Endometrial microvascular endothelial cells (primary cell): ENCODE data around the gene H3-3A. TPM values are rescaled to one million over a fixed set of nuclear protein-coding genes. Genes with fewer than 3 reads are reported as not detected.

Experiments used
- in situ Hi-C: cut with HindIII; loops from 2 replicates; pipeline ENCODE4 v1.10.0; 2017; ENCODE audit warnings: low sequenced_read_pairs, low pct_unique_long_range_greater_than_20kb; ENCODE audit errors: inconsistent ontology term
- total RNA-seq: library from RNA; depleted of rRNA; stranded (reverse); fragments of >200 nt; gene quantifications from one replicate; pipeline ENCODE4 v1.2.3, GENCODE V29; 2015; ENCODE audit errors: inconsistent ontology term

Gene H3-3A
- total RNA-seq, 1 donor from 2014 or later, result 281 TPM

DNA sequence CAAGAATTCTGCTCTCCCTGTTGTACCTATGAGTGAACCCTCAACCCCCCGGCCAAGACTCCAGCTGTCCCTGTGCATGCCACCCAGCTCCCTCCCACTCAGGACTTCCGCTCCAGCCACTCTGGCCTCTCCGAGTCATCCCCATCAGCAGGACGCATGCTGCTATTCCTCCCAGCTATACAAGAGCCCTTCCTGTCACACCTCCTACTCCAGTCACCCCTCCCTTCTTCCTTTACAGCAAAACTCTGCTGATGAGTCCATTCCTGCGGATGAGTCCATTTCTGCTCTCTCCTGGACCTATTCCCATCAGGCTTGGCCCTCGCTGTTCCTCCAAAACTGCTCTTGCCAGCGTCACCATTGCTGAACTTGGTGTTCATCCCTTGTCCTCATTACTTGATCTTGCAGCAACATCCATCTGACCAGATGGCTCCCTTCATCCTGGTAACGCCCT, 42.2 kb downstream of the H3-3A start:
- in situ Hi-C loops, result no loop called here

DNA sequence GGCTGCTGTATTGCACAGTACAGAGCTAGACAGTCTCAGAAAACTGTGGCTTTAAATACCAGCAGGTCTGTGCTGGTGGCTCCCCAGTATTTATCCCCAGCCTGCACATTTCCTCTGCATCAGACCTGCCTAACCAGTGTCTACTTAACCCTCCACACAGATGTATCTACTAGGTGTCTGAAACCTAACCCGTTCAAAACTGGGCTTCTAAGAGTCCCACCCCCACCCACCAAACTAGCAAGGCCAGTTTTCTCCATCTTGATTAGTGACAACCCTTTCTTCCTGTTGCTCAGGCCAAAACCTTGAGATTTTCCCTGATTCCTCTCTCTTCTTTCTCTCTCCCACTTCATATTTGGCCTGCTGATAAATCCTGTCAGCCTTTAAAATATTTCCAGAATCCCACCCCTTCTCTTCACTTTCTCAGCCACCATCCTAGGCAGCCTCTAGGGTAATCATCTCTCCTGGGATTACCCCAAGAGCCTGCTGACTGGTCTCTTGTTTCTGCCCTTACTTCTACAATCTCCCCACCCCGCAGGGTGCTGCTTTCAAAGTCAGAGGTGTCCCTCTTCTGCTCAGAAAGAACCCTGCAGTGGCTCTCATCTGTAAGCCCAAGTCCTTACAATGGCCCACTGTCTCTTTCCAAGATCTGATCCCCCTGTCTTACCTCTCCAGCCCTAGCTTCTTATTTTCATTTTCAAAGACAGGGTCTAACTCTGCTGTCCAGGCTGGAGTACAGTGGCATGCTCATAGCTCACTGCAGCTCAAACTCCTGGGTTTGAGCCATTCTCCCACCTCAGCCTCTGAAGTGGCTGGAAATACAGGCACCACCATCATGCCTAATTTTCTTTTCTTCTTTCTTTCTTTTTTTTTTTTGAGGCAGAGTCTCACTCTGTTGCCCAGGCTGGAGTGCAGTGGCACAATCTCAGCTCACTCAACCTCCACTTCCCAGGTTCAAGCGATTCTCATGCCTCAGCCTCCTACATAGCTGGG, 45.2 kb downstream of the H3-3A start:
- in situ Hi-C loops, result no loop called here

DNA sequence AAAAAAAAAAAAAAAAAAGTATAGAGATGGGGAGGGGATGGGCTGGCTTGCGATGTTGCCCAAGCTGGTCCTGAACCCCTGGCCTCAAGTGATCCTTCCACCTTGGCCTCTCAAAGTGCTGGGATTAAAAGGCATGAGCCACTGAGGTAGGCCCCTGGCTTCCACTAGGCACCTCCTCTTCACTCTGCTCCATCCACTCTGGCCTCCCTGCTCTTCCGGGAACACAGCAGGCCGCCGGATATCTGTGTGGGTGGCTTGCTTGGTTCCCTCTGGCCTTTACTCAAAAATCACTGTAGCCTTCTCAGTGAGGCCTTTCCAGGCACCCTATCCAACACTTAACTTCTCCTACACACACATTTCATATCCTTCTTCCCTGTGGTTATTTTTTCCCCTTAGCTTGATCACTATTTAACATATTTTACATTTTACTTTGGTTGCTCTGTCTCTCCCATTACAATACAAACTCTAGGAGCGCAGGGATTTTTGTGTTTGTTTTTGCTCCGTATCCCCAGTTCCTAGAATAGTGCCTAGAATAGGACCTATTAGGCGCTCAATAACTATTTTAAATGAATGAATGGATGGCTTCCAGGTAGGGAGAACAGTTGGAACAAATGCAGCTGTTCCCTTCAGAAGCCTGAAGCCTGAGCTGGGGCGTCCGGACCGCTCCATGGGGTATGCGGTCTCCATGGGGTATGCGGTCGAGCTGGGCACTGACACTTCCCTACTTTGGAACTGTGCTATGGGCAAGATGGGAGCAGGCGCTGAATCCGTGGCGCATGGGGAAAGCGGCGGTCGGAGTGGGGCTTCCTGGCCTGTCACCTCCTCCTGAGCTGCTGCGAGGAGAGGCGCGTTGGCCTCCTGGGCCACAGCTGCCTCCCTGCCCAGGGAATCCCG, 46.7 kb downstream of the H3-3A start:
- in situ Hi-C loops, result no loop called here

DNA sequence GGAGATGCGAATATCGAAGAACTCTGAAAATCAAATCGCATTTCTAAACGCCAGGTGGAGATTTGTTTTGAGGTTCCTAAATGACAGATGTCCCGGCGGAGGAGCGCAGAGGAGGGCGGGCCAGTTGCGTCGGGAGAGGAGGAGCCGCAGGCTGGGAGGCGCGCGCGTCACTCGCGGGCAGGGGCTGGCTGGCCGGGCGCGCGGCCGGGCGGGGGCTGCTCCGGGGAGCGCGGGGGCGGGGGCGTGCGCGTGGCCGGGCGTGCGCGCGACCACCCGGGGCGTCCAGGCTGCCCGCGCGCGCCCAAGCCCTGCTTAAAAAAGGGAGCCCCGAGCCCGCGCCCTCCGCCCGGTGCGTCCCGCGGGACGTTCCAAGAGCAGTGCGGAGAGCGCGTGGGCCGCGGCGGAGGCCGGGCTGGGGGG, 47.3 kb downstream of the H3-3A start:
- in situ Hi-C loops, result no loop called here

DNA sequence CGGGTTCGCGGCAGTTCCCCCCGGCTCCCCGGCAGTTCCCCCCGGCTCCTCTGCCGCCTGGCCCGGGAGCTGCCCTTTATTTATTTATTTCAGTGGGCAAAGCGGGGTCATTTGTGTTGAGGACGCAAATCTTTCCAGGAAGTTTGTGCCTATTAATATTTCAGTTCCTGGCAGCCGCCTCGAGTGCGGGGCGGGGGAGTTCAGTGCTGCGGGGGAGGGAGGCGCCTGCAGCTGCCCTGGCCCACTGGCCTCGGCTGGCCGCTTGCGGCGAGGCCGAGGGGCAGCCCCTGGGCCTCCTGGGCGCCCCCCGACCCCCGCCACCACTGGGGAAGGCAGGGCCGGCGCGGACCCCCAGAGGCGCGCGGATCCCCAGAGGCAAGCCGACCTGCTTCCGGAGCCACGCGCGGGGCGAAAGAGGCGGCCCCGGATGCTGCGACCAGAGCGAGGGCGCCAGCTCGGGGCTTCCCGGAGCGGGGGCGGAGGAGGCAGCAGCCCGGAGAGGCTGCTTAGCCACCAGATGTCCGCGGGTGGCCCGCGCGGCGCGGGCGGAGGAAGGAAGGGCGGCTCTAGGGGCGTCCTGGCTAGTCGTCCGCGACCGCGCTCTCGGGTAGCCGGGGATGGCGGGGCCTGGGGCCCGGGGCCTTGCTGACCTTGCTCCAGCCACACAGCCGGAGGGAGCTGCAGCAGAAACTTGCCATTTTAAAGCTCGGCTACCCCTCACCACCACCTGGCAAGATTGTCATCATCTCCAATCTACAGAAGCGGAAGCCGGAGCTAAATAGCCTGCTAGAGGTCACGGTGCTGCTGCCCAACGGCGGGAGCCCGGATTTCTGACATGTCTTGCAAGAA, 48.0 kb downstream of the H3-3A start:
- in situ Hi-C loops, result no loop called here

DNA sequence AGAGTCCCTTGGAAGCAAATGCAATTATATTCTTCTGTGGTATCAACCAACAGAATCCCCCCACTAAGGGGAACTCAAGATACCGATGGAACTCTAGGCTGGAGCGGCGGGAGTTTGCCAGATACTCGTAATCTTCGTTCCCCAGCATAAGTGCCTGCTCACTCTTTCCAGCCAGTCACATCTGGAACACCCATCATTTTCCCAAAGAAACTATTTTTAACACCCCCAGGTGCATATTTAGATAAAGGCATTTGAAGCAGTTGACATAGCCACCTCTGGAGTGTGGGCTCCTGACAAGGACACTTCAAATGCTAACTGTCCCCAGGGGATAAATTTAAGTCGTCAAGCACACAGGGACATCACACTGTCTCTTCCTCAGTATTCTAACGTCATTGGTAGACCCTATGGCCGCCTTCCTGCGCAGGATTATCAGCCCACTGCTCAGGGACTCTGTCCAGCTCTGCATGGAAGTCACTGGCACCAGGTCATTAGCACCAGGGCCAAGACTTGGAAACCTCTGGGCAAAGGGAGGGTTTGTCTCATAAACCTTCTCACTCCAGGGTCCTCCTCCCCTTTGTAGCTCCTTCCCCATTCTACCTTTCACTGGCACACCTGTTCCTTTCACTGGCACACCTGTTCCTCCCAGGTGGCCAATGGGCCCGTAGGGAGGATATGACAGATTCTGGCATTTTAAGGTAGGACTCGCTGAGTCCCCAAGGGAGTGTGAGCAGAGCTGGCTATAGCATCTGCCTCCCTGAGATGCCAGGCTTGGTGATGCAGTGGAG, 48.8 kb downstream of the H3-3A start:
- in situ Hi-C loops, result no loop called here

DNA sequence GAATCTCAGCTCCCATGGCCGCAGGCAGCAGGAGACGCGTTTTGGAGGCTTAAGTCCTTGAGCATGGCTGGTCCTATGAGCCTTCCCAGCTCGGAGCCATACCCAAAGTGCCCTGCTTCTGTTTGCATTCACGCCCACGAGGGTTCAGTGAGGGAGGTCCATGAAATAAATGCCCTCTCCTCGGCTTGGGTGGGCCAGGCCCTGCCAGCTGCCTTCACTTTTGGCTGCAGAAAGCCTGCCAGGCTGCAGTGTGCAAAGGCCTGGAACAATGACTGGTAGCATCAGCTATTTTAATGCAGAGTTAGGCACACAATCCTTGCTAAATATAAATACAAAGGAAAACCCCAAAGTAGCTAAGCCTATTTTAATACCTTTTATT, 49.4 kb downstream of the H3-3A start:
- in situ Hi-C loops, result no loop called here

DNA sequence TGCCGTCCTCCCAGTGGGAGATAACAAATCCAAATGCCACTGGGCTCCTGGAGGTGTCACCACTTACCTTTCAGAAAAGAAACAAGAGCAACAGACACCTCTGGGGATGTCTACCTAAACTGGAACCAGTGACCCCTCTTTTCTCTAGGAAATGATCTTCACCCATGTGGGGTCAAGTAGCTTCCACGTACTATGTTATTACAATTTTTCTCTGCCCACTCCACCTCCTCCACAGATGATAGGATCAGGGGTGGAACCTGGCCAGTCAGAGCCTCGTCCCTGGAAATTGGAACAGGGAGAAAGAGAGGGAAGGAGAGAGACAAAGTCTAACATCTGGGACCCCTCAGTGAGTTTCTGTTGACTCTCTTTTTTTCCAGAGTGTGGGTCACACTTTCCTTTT, 50.1 kb downstream of the H3-3A start:
- in situ Hi-C loops, result no loop called here

DNA sequence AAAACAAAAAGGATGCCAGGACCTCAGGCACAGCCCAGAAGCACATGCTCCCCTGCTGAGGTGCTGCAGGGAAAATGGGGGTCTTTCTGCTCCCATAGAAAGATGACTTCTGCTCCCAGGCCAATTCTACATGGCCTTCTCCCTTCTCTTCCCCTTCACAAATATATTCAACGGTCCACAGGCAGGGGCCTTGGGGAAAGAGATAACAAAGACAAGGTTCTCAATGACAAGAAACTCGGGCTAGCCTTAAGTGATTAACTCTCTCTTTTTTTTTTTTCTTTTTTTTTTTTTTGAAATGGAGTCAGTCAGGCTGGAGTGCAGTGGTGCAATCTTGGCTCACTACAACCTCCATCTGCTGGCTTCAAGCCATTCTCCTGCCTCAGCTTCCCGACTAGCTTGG, 54.2 kb downstream of the H3-3A start:
- in situ Hi-C loops, result no loop called here

DNA sequence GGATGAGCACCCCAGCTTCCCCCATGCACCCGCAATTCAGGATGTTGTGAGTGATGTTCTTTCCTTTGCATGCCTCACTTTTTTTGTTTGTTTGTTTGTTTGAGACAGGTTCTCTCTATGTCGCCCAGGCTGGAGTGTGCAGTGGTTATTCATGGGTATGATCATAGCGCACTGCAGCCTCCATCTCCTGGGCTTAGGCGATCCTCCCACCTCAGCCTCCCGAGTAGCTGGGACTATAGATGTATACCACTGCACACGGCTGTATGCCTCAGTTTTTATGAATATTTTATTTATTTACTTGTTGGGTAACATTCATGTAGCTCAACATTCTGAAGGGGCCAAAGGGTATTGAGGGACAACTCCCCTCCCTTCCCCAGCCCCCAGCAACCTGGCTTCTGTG, 54.8 kb downstream of the H3-3A start:
- in situ Hi-C loops, result no loop called here

DNA sequence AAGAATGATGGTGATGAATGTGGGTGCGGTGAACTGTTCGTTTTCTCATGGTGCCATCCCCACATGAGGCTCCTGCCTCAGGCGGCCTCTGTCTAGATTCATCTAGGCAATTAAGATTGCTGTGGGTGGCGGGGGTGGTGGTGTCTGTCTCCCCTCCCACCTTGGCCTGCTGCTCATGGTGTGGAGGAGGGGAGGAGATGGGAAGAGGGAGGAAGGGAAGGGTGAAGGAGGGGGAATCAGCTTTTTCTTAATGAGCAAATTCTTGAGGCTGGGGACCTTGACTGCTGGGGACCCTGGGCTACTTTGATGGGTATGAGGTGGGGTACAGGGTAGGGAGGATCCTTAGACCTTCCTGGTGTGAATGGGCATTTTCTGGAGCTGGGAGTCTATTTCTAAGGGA, 55.8 kb downstream of the H3-3A start:
- in situ Hi-C loops, result no loop called here

DNA sequence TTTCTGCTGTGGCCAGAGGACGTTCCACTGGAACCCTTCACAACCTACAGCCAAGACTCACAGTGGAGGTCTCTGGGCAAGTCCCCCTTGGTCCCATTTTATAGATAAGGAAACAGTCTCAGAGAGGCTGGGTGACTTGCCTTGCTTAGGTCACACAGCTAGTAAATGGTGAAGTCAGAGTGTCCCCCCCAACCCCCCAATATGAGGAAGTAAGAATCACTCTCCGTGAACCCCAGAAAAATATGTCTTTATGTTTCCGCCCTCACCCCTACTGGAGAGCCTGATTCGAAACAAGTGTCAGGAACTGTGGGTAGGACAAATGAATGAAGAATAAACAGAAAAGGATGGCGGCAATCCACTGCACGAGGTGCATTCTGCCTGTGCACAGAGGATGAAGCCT, 56.7 kb downstream of the H3-3A start:
- in situ Hi-C loops, result no loop called here

DNA sequence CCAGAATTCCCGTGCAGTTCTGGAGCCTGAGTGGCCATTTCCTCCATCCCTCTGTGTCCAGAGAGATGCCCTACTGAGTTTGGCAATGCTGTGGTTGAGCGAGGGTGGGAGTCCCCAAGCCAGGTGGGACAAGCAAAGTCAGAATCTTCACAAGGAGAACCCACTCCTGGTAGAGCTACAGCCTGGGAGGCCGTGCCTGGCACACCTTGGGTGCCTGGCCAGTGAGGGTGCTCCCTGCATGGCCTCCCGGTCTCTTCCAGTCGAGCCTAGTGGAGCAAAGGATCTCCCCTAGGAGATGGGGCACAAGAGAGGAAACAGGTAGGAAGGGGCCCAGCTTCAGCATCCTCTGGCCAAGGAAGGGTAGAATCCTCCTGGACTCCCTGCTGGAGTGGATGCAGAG, 57.9 kb downstream of the H3-3A start:
- in situ Hi-C loops, result no loop called here

DNA sequence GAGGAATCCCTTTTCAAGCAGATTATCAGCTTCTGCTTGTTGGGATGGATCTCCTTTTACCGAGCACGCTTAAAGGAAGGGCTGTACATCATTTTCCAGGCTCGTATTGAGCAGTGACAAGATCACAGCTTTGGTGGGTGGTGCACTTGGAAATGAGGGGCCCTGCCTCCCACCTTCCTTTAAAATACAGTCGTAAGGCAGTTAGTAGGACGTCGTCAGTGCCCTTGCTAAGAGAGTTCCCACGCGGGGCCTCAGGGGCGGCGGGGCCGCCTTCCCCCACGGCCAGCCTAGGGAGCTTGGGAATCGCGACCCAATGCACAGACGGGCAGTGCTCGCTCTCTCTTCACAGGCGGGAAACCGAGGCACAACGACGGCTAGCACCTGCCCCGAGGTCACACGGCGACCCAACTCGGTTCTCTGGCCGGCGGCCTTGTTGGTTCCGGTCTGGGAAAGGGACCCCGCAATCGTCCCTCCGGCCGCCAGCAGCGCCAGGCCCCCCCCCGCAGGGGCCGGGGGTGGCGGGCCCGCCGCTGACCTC, 58.6 kb downstream of the H3-3A start:
- in situ Hi-C loops, result no loop called here
